ENCODE results near the gene UEVLD.

UEVLD gene

GRCh38 chr11:18493310-18493709 is 95.2 kb downstream of the UEVLD start:
- 89% methylated on average over 3 of the region's 4 CpGs for WGBS (ENCODE audit: insufficient coverage)
- Histone ChIP-seq H3K4me3 (ENCODE audit: control insufficient read depth in 1 of 7, extremely low read depth in 1 of 7, insufficient read depth in 4 of 7, low read depth in 2 of 7, low read length in 6 of 7) (no peak overlapping the region), H3K36me3 (ENCODE audit: control insufficient read depth in 4 of 4, insufficient read depth in 4 of 4, low read length in 3 of 4) (peaks cover 20 to 59% (median 34%) of the 10 kb centered on the region in 4 experiments), H3K9me3 (ENCODE audit: control extremely low read depth in 1 of 5, control insufficient read depth in 4 of 5, insufficient read depth in 2 of 5, low read depth in 1 of 5, low read length in 4 of 5) (no peaks in the 10 kb centered on the region), H3K4me1 (ENCODE audit: control extremely low read depth in 1 of 4, control insufficient read depth in 4 of 4, insufficient read depth in 4 of 4, low read length in 3 of 4) (peaks cover 0 to 4% (median 1%) of the 10 kb centered on the region in 4 experiments), H3K27ac (ENCODE audit: insufficient read depth in 1 of 2, low read depth in 1 of 2, low read length in 2 of 2, poor library complexity in 1 of 2, severe bottlenecking in 2 of 2) (no peak overlapping the region), H3K27me3 (replicated peaks in 2 of 5; ENCODE audit: control insufficient read depth in 4 of 5, insufficient read depth in 5 of 5, low read length in 4 of 5) (no peaks in the 10 kb centered on the region)
- POLR2A ChIA-PET = no interaction called here
- CTCF ChIA-PET = no interaction called here
- no peak for DNase-seq

GRCh38 chr11:18492888-18493287 is 95.6 kb downstream of the UEVLD start:
- Histone ChIP-seq H3K4me1 (ENCODE audit: control extremely low read depth in 1 of 4, control insufficient read depth in 4 of 4, insufficient read depth in 4 of 4, low read length in 3 of 4) (peaks cover 0 to 4% (median 1%) of the 10 kb centered on the region in 4 experiments), H3K27ac (ENCODE audit: insufficient read depth in 1 of 2, low read depth in 1 of 2, low read length in 2 of 2, poor library complexity in 1 of 2, severe bottlenecking in 2 of 2) (no peak overlapping the region), H3K9me3 (ENCODE audit: control extremely low read depth in 1 of 5, control insufficient read depth in 4 of 5, insufficient read depth in 2 of 5, low read depth in 1 of 5, low read length in 4 of 5) (no peaks in the 10 kb centered on the region), H3K4me3 (ENCODE audit: control insufficient read depth in 1 of 7, extremely low read depth in 1 of 7, insufficient read depth in 4 of 7, low read depth in 2 of 7, low read length in 6 of 7) (no peak overlapping the region), H3K27me3 (replicated peaks in 2 of 5; ENCODE audit: control insufficient read depth in 4 of 5, insufficient read depth in 5 of 5, low read length in 4 of 5) (no peaks in the 10 kb centered on the region), H3K36me3 (ENCODE audit: control insufficient read depth in 4 of 4, insufficient read depth in 4 of 4, low read length in 3 of 4) (peaks cover 17 to 57% (median 34%) of the 10 kb centered on the region in 4 experiments)
- DNase-seq = no peak
- CTCF ChIA-PET = no interaction called here
- POLR2A ChIA-PET = no interaction called here

GRCh38 chr11:18491924-18492323 is 96.6 kb downstream of the UEVLD start:
- H3K36me3 ChIP-seq (ENCODE audit: control insufficient read depth in 4 of 4, insufficient read depth in 4 of 4, low read length in 3 of 4) = peaks cover 16 to 57% (median 33%) of the 10 kb centered on the region in 4 experiments
- H3K27me3 ChIP-seq (replicated peaks in 2 of 5; ENCODE audit: control insufficient read depth in 4 of 5, insufficient read depth in 5 of 5, low read length in 4 of 5) = no peaks in the 10 kb centered on the region
- POLR2A ChIA-PET = no interaction called here
- no peak overlapping the region for H3K27ac ChIP-seq (ENCODE audit: insufficient read depth in 1 of 2, low read depth in 1 of 2, low read length in 2 of 2, poor library complexity in 1 of 2, severe bottlenecking in 2 of 2)
- no peak for DNase-seq
- H3K9me3 ChIP-seq (ENCODE audit: control extremely low read depth in 1 of 5, control insufficient read depth in 4 of 5, insufficient read depth in 2 of 5, low read depth in 1 of 5, low read length in 4 of 5) = no peaks in the 10 kb centered on the region
- no CpG with 5 or more reads among the region's 2 CpGs for WGBS (ENCODE audit: insufficient coverage)
- H3K4me1 ChIP-seq (ENCODE audit: control extremely low read depth in 1 of 4, control insufficient read depth in 4 of 4, insufficient read depth in 4 of 4, low read length in 3 of 4) = peaks cover 0 to 4% (median 1%) of the 10 kb centered on the region in 4 experiments
- H3K4me3 ChIP-seq (ENCODE audit: control insufficient read depth in 1 of 7, extremely low read depth in 1 of 7, insufficient read depth in 4 of 7, low read depth in 2 of 7, low read length in 6 of 7) = no peak overlapping the region
- CTCF ChIA-PET = no interaction called here

GRCh38 chr11:18490736-18491485 is 97.6 kb downstream of the UEVLD start:
- ChIA-PET CTCF (no interaction called here), POLR2A (no interaction called here)
- Histone ChIP-seq H3K36me3 (ENCODE audit: control insufficient read depth in 4 of 4, insufficient read depth in 4 of 4, low read length in 3 of 4) (peaks cover 19 to 57% (median 33%) of the 10 kb centered on the region in 4 experiments), H3K27ac (ENCODE audit: insufficient read depth in 1 of 2, low read depth in 1 of 2, low read length in 2 of 2, poor library complexity in 1 of 2, severe bottlenecking in 2 of 2) (no peak overlapping the region), H3K27me3 (replicated peaks in 2 of 5; ENCODE audit: control insufficient read depth in 4 of 5, insufficient read depth in 5 of 5, low read length in 4 of 5) (no peaks in the 10 kb centered on the region), H3K9me3 (ENCODE audit: control extremely low read depth in 1 of 5, control insufficient read depth in 4 of 5, insufficient read depth in 2 of 5, low read depth in 1 of 5, low read length in 4 of 5) (no peaks in the 10 kb centered on the region), H3K4me3 (ENCODE audit: control insufficient read depth in 1 of 7, extremely low read depth in 1 of 7, insufficient read depth in 4 of 7, low read depth in 2 of 7, low read length in 6 of 7) (no peak overlapping the region), H3K4me1 (ENCODE audit: control extremely low read depth in 1 of 4, control insufficient read depth in 4 of 4, insufficient read depth in 4 of 4, low read length in 3 of 4) (peaks cover 0 to 4% (median 1%) of the 10 kb centered on the region in 4 experiments)
- WGBS (ENCODE audit: insufficient coverage) = 98% methylated on average over 10 of the region's 15 CpGs
- DNase-seq = no peak

GRCh38 chr11:18490319-18490718 is 98.2 kb downstream of the UEVLD start:
- DNase-seq = no peak
- no peak overlapping the region for H3K27ac ChIP-seq (ENCODE audit: insufficient read depth in 1 of 2, low read depth in 1 of 2, low read length in 2 of 2, poor library complexity in 1 of 2, severe bottlenecking in 2 of 2)
- CTCF ChIA-PET = no interaction called here
- no peaks in the 10 kb centered on the region for H3K9me3 ChIP-seq (ENCODE audit: control extremely low read depth in 1 of 5, control insufficient read depth in 4 of 5, insufficient read depth in 2 of 5, low read depth in 1 of 5, low read length in 4 of 5)
- POLR2A ChIA-PET = no interaction called here
- 100% methylated on average over 1 of the region's 1 CpG for WGBS (ENCODE audit: insufficient coverage)
- H3K27me3 ChIP-seq (replicated peaks in 2 of 5; ENCODE audit: control insufficient read depth in 4 of 5, insufficient read depth in 5 of 5, low read length in 4 of 5) = no peaks in the 10 kb centered on the region
- H3K36me3 ChIP-seq (ENCODE audit: control insufficient read depth in 4 of 4, insufficient read depth in 4 of 4, low read length in 3 of 4) = peaks cover 20 to 58% (median 35%) of the 10 kb centered on the region in 4 experiments
- H3K4me1 ChIP-seq (ENCODE audit: control extremely low read depth in 1 of 4, control insufficient read depth in 4 of 4, insufficient read depth in 4 of 4, low read length in 3 of 4) = peaks cover 0 to 3% (median 1%) of the 10 kb centered on the region in 4 experiments
- H3K4me3 ChIP-seq (ENCODE audit: control insufficient read depth in 1 of 7, extremely low read depth in 1 of 7, insufficient read depth in 4 of 7, low read depth in 2 of 7, low read length in 6 of 7) = no peak overlapping the region

GRCh38 chr11:18485913-18486528 is 102.5 kb downstream of the UEVLD start:
- no peak for DNase-seq
- H3K36me3 ChIP-seq (ENCODE audit: control insufficient read depth in 4 of 4, insufficient read depth in 4 of 4, low read length in 3 of 4) = peaks cover 30 to 70% (median 53%) of the 10 kb centered on the region in 4 experiments
- ChIA-PET POLR2A (no interaction called here), CTCF (no interaction called here)
- no peaks in the 10 kb centered on the region for H3K4me1 ChIP-seq (ENCODE audit: control extremely low read depth in 1 of 4, control insufficient read depth in 4 of 4, insufficient read depth in 4 of 4, low read length in 3 of 4)
- WGBS (ENCODE audit: insufficient coverage) = 96% methylated on average over 7 of the region's 8 CpGs
- H3K27me3 ChIP-seq (replicated peaks in 2 of 5; ENCODE audit: control insufficient read depth in 4 of 5, insufficient read depth in 5 of 5, low read length in 4 of 5) = no peaks in the 10 kb centered on the region
- no peak overlapping the region for H3K4me3 ChIP-seq (ENCODE audit: control insufficient read depth in 1 of 7, extremely low read depth in 1 of 7, insufficient read depth in 4 of 7, low read depth in 2 of 7, low read length in 6 of 7)
- no peak overlapping the region for H3K27ac ChIP-seq (ENCODE audit: insufficient read depth in 1 of 2, low read depth in 1 of 2, low read length in 2 of 2, poor library complexity in 1 of 2, severe bottlenecking in 2 of 2)
- H3K9me3 ChIP-seq (ENCODE audit: control extremely low read depth in 1 of 5, control insufficient read depth in 4 of 5, insufficient read depth in 2 of 5, low read depth in 1 of 5, low read length in 4 of 5) = no peaks in the 10 kb centered on the region
